ENCODE data around the gene HINT2.
A peak's percentile ranks its signal among the peaks of the same experiment; 100 is the strongest.

HINT2 gene

DNA sequence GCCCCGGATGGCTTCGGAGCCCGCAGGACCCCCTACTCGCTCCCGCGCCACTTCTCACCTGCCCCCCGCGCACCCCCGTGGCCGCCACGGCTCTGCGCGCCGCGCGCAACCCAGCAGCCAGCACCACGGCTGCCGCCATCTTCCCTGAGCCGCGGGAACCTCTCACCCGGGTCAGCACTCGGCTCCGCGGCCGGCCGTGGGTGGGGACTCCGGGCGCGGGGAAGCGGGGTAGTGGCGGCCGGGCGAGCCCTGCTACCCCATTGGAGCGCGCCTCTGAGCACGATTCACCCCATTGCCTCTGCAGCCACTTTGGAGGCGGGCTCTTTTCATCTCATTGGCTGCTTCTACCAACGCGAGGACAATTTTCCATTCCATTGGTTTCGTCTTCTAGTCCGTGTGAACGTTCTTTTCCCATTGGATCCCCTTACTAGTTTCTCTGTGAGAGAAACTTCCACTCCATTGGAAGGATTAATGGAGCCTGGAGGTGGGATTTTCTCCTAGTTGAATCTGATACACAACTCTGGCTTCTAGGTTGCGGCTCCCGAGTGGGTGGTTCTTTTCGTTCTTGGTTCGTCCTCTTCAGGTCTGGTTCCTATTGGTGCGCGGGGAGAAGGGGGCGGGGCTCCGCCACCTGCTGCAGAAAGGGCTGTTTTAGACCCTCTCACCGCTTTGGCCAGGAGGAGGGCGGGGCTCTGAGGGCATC, at the start of gene HINT2:
HINT2 (minus strand) TSS at position 202 of the 703 bp plus-strand sequence; CDS start at position 139, 63 bp downstream.
- DNase-seq: peak; percentile 99

DNA sequence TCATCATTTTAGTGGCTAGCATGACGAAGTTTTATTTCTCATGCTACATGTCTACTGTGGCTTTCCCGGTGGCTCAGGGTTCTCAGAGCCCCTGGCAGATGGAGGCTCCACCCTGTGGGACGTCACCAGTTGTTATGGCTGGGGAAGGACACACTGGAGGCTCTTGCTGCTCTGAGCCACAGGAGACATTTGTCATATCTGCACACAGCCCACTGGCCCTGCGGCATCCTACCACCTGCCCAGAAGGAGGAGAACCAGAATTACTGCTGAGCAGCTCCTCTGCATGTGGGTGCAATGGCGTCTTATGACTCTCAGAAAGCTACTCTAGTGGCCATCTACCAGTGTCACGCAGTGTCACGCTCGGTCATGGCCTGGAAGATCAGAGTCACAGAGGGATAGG, 48.7 kb upstream of the HINT2 start:
- DNase-seq: no peak

DNA sequence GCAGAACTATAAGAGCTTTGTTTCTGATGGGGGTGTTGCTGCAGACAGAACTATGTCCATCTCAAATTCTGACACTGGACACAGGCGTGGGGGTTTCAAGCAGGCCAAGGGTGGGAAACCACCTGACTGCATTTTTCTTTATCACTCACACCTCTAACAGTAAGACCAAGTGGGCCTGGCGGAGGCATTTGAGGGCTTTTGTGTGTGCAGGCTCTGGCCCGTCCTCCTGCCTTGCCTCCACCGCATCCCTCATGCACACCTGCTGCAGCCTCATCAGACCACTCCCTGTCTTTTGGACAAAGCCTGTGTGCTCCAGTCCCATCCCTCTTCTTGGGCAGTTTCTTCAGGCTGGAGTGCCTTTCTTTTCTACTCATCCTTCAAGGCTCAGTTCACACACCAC, 47.5 kb upstream of the HINT2 start:
- DNase-seq: no peak

DNA sequence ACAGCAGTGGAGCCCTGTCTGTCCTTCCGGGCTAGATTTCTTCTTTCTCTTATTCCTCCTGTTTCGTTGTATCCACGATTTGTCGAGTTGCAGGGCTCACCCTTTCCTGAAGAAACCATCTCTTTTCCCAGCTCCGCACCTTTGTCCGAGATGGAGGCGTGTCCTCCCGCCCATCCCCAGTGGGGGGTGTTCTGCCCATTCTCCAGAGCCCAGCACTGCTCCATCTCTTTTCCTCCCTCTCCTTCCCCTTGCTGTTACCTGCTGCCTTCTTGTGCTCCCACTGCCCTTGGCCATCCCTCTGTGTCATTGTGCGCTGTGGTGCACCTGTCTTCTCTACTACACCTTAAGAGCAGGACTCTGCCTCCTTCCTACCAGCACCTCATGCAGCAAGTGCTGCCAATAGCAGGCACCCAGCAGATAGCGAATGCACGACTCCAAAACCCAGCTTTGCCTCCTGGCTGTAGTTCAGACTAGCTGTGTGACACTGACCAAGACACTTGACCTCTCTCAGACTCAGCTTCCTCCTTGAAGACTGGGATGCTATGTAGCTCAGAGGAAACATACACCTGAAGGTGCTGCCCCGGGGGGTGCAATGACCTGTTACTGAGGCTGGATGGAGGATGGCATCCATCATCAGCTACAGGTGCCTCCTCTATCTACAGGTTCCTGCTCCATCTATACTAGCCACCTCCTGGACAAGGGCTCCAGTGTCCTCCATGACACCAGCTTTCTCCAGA, 46.5 kb upstream of the HINT2 start:
- no peak for DNase-seq

DNA sequence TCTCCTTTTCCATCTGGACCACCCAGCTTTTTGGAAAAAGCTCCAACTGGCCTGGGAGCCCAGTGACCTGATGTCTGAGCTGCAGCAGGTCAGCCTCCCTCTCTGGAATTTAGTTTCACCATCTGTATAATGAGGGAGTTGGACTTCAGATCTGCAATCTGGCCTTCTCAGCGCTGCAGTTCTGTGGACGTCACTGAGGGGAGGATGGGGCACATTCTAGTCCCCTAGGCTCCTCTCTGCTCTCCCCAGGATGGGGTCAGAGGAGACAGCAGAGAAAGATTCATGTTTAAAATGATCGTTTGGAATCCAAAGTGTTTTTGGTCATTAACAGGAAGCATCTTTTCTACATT, 45.1 kb upstream of the HINT2 start:
- no peak for DNase-seq

DNA sequence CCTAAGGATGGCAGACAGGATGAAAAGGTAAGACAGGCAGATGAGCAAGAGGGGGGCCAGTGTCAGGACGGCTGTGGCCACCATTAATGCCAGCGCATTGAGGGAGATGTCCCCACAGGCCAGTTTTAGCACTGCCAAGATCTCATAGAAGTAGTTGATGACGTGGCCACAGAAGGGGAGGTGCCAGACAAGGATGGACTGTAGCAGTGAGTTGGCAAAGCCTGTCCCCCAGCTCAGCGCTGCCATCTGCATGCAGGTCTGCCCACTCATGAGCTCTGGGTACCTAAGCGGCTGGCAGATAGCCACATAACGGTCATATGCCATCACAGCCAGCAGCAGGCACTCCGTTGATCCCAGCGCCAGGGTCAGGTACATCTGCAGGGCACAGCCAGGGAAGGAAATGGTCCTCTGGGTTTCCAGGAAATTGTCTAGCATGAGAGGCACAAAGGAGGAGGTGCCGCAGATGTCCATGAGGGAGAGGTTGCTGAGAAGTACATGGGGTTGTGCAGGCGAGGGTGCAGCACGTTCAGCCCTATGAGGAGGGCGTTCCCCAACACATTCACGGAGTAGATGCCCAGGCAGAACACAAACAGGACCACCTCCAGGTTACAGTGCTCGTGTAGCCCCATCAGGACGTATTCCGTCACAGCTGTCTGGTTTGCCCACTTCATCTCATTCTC, 44.6 kb upstream of the HINT2 start:
- DNase-seq: no peak

DNA sequence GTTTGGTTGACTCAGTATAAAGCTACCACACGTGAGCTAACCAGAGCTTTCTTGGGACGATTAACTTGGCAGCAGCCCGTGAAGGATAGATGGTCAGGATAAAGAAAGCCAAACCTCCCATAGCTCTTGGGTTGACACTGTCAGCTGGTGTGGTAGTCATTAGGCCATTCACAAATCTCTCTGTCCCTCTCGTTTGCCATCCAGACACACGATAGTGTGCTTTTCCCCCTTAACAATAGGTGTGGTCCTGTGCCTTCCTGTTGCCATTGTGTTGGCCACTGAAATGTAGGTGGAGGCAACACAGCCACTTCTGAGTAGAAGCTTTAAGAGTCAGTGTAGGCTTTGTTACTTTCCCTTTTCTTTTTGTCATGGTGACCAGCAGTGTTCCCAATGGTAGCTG, 43.6 kb upstream of the HINT2 start:
- no peak for DNase-seq

DNA sequence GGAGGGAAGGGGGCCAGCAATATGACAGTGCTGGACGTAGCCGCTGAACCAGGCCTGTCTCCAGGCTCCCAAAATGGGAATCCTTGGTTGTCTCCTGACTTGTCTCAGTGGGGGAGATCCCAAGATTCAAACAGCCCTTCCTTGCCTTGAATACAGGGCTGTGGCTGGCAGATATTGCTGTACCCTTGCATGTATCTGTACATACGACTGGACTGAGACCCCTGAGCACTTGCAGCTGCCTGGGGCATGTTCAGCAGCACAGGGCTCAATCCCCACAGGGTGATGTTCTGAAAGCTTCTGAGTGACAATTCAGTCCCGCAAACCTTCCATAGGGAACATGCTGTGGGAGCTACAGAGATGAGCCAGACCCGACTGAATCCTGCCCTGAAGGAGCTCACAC, 42.0 kb upstream of the HINT2 start:
- DNase-seq: no peak

DNA sequence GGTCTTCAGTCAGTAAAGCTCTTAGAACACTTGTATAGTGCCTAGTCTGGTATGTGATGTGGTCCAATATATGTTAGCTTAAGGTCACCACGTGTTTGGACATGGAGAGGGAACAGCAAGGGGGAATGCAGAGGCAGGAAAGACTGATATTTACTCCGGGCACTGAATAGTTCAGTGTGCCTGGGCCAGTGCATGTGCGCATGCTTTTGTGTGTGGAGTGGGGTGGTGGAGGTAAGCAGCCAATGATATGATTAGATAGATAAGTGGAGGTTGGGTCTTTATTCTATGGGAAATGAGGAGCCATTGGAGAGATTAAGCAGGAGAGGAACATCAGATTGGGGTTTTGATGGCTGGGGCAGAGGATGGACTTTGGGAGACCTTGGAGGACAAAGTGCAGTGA, 41.4 kb upstream of the HINT2 start:
- no peak for DNase-seq

DNA sequence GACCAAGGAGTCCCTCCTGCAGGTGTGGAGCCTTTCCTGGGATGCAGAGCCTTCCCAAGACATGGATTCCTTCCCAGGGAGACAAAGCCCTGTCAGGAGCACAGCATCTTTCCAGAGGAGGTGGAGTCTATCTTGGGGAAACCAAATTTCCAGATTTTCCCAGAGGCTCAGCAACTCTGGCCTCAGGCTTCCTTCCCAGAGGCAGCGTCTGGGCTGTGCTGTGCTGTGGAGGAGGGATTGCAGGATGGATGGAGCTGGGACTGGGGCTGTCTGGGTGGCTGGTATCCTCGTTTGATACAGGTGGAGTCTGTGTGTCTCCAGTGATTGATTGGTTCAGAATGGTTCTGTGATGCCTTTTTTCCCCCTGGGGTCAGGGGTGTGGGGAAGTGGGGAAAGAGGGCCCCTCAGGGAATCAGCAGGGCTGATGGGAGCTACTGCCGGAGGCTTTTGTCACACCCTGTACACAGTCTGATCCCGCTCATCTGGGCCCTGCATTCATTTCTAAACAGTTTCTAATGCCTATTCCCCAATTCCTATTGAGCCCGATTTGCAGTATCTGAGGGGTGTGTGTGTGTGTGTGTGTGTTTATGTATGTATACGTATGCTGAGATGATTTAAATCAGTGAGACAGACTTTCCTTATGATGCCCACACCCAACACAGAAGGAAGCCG, 39.4 kb upstream of the HINT2 start:
- no peak for DNase-seq

DNA sequence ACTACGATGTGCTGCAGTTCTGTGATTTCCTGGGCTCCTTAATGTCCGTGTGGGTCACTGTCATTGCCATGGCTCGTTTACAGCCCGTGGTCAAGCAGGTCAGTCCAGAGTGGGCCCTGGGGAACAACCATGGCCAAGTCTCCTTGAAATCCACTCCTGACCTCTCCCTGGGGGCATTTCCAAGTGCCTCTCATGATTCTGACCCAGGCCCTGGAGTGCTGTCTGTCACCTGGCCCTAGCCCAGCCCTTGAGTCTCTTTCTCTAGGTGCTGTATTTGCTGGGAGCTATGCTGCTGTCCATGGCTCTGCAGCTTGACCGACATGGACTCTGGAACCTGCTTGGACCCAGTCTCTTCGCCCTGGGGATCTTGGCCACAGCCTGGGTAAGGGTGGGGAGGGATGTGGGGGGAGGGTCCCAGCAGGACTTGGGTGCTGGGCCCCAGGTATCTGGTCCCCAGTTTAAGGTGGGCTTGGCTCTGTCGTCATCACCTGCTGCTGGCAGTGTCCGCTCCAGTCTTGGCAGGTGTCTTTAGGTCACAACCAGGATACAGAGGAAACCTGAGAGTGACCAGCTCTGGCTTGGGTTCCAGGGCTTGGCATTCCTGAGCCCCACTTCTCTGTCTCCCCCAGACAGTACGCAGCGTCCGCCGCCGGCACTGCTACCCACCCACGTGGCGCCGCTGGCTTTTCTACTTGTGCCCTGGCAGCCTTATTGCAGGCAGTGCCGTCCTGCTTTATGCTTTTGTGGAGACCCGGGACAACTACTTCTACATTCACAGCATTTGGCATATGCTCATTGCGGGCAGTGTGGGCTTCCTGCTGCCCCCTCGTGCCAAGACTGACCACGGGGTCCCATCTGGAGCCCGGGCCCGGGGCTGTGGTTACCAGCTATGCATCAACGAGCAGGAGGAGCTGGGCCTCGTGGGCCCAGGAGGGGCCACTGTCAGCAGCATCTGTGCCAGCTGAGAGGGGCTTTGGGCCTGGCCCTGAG, 38.3 kb upstream of the HINT2 start:
- DNase-seq: no peak

DNA sequence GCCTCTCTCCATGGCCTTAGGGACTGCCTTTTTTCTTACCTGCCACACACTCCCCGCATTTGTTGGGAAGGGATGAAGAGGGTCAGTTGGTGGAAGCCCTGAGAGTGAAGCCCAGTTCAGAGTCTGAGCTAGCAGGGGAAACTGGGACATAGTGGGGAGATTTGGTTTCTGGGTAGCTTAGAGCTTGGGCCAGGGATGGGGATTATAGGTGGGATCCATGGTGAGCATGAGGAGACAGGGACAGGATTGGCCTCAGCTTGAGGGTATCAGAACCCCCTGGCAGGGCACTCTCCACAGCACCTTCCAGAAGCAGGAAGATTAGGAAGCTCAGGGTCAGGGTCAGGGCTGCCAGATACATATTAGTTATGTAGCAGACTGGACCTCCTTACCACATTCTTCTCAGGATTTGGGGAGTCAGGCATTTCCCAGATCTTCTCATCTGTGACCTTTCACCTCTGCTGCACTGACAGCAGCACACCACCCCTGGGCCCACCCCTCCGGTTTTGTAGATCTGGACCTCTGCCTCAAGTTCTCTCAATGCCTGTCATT, 37.5 kb upstream of the HINT2 start:
- DNase-seq: no peak

DNA sequence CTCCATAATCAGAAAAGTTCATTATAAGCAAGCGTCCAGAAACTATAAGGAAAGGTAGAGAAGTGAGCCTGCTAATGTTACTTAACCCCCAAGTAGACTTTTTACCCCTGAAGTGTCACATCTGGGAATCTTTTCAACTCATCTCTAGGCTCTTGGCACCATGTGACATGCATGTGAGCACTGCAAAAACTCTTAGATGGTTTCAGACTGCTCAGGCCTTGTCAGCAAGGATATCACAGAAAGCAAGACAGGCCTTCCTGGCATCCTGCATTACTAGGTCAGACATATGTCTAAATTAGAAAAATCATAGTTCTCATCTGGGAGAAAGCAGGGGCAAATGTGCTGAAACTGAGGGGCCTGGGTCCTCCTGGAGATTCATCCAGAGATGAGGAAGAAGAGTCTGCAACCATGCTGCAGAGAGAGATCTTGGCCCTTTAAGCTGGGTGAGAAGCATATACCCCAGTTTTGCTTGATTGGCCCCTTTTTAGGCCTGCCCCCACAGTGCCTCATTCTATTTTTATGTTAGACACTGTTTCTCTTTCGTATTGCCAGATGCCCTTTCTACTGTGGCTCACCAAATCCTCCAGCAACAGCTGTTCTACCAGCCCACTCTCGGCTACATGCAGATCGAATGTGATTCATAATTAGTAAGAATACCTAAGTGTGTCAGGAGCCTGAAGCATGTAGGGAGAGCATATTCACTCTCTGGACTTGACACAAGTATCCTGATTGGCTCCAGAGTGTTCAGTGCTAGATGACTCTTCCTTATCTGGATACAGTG, 33.1 kb upstream of the HINT2 start:
- peak; percentile 75 for DNase-seq

DNA sequence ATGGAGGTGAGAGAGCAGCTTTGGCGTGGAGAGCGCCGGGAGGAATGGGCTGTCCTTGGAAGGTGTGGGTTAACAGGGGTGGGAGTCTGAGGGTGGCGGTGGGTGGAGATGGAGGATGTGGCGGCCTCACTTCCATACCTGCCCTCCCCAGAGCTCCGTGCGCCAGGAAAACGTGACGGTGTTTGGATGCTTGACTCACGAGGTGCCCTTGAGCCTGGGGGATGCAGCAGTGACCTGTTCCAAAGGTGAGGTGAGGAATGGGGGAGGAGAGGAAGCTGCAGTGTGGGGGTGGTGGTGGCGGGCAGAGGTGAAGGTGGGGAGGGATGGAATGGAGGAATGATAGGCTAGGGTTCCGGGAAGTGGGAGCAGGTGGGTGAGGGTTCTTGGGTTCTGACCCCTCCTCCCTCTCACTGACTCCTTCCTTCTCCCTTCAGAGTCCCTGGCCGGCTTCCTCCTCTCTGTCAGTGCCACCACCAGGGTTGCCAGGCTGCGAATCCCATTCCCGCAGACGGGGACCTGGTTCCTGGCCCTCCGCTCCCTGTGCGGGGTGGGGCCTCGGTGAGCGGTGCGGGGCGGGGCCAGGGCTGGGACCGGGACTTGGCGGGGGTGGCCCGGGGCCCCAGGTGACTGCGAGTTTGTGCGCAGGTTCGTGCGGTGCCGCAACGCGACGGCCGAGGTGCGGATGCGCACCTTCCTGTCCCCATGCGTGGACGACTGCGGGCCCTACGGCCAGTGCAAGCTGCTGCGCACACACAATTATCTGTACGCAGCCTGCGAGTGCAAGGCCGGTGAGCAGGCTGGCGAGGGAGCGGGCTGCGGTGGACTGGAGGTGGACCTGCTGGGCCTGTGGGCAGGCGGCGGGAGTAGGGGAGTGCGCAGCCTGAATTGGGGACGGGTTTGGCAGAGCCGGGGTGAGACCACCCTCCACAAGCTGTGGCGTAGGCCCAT, 31.3 kb upstream of the HINT2 start:
- DNase-seq: no peak

DNA sequence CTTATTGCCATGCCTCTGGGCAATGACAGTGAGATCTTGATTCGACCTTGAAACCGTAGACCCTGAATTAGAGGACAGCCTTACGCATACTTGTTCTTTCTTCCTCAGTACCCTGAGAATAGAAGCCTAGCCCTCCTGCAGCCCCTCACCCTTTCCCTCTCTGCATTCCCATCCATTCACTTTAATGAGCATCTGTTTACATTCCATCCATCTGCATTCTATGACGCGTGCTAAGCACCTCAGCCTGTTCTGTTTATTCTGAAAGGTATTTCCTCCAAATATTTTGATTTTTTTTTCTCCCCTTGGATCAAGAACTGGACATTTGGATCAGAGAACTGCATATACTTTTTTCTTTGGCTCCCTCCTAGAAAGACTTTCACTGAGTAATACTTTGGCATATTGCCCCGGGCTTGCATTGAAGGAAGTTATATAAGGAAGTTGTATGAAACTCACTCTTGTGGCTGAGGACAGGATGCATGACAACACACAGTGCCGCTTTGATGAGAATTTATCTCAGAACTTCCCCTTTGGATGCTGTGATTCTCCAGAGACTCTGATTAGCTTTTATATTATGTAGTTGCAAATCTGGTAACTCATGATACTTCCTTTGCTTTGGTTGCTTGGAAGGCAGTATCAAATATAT, 29.9 kb upstream of the HINT2 start:
- peak; percentile 88 for DNase-seq

DNA sequence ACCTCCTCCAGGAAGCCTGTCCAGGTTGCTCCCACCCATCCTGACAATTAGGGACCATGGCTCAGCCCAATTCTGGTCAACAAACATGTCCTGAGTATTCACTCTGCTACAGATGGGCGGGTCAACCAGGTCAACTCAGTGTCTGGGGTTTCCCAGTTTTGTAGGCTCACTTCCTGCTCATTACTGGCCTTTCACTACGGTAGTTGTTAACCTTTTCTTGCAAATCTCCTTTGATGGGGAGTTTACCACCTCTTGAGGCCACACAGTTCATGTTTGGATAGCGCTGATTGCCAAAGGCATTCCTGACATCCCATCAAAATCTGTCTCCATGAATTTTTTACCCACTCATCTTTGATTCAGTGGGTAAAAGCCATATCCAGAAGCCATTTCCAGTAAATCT, 28.0 kb upstream of the HINT2 start:
- no peak for DNase-seq

DNA sequence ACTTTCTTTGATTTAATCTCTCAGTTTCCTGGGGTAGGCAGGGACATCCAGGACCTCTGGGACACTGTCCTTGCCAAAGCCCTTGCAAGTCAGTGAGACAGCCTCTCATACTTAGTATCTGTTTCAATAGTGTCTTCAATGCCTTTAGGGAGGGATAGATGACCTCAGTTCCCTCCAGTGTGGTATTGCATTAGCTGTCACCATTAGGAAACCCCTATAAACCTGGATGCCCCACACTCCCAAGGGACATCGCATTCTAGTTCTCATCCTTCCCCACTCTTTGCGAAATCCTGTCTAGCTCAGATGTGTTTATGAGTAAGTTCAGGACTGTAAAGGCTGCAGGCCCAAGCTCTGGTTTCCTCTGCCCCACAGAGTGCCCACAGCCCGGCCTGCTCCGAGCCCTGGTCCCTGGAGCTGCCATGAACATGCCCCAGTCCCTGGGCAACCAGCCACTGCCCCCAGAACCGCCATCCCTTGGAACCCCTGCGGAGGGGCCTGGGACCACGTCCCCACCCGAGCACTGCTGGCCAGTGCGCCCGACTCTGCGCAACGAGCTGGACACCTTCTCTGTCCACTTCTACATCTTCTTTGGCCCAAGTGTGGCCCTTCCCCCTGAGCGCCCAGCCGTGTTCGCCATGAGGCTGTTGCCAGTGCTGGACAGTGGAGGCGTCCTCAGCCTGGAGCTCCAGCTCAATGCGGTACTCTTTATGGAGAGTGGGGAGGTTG, 27.3 kb upstream of the HINT2 start:
- DNase-seq: no peak

DNA sequence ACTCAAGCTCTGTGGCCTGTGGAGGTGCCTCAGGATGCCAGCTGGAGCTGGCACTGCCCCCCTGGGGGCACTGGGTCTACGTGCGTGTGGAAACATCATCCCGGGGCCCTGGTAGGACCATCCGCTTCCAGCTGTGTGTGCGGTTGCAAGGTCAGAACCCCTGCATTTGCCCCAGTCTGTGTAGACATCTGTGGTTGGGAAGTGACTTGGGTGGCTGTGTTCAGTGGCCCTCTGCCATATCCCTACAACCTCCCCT, 26.7 kb upstream of the HINT2 start:
- DNase-seq: no peak

All from amniotic stem cell (primary cell).